Activated CD4-positive, CD25-positive, alpha-beta regulatory T cell treated with anti-CD3 and anti-CD28 coated beads, Interleukin-2, amount 50 U/mL, for 72 hours (primary cell): ENCODE data around the gene OR5AC2.

ENCODE experiments used
- DNase-seq: peaks from one replicate; pipeline ENCODE4 v3.0.0; 2021

OR5AC2 gene, protein sequence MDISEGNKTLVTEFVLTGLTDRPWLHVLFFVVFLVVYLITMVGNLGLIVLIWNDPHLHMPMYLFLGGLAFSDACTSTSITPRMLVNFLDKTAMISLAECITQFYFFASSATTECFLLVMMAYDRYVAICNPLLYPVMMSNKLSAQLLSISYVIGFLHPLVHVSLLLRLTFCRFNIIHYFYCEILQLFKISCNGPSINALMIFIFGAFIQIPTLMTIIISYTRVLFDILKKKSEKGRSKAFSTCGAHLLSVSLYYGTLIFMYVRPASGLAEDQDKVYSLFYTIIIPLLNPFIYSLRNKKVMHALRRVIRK

DNA sequence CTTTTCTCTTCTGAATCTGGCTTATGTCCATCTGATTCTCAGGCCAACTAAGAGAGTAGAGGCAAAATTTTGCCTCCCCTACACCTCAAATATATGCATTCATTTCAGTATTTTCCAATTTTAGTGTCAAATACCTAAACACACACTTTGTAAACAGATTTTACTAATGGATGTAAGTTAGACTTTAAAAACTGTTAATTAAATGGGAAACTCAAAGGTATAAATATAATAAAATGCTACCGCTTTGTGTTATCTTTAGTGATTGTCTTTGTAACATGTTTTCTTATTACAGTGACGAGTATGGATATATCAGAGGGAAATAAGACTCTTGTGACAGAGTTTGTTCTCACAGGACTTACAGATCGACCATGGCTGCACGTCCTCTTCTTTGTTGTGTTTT, at the start of gene OR5AC2:
Gene OR5AC2, plus strand, starts transcription at position 301 of the 400 bp plus-strand sequence. Its CDS starts 0 bp downstream, at position 301.
- no peak for DNase-seq

DNA sequence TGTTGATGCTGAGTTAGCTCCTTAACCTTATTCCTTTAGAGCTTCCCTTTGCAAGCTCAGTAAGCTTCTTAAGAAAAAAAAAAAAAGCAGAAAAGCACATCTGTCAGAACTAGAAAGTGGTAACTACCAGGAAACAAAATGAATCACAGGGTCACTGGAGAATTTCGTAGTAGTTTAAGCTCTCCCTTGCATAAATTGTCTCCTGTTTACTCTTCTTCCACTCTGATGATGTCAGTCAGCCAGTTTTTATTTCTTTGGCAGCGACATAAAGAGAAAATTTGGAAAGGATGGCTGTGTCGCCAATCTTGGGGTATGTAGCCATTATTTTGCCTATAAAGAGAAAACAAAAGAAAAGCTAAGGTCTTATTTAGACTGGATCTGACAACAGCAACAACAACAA, 48.7 kb upstream of the OR5AC2 start:
- no peak for DNase-seq

DNA sequence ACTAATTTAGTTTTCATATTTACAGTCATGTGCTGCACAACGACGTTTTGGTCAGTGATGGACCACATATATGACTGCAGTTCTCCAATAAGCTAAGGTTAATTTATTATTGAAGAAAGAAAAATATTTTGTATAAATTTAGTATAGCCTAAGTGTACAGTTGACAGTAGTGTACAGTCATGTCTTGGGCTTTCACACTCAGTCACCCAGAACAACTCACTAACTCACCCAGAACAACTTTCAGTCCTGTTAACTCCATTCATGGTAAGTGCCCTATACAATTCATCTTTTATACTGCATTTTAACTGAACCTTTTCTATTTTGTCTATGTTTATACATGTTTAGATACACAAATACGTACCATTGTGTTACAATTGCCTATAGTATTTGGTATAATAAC, 48.1 kb upstream of the OR5AC2 start:
- DNase-seq: no peak

DNA sequence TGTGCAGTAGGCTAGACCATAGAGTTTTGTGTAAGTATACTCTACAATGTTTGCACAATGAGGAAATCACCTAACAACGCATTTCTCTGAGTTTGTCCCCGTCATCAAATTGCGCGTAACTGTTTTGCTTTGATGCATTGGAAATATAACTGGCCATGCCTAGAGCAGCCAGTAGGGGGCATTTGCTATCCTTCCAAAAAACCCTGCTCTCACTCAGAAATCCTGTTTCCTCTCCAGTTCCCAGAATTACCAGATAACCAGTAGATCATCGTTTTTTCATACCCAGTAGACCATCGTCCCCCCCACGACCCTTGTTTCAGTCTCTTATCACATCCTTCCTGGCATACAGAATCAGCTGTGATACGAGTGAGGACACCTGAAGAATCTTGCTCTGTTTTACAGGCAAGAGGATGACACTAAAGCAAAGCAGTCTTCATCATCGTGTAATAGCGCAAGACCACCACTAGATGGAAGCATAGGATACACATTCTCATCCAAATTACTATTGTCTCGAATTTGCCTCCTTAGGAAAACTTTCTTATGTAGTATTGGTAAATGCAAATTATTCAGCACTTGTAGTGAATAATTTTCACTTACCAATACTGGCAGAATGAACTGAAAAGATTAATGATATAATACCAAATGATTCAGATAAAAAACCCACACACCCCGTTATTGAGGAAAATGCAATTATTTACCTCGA, 47.5 kb upstream of the OR5AC2 start:
- peak; percentile 68 for DNase-seq

DNA sequence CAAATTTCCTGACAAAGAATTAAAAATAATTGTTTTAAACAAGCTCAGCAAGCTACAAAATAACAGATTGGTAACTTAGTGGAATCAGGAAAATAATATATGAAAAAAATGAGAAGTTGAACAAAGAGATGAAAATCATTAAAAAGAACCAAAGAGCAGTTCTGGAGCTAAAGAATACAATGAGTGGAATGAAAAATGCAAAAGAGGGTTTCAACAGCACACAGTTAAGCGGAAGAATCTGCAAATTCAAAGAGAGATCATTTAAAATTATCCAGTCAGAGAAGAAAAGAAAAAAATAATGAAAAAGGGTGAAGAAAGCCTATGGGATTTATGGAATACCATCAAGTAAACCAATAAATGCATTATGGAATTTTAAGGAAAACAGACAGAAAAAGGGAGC, 45.6 kb upstream of the OR5AC2 start:
- no peak for DNase-seq

DNA sequence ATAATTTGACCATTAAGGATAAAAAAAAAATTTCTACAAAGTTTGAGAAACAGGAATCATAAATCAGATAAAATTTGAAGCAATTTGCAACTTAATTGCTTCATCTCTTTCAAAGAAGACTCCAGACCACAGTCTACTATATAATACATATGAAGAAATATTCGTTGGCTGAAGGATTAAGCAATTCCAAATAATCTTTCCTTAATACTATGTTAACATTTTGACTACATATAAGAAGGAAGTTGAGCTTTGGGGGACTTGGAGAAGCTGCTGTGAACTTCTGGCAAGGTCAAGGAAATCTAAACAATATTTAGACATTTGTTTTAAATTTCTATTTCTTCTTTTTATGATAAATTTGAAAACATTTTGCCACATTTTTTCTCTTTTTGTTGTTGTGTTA, 38.4 kb upstream of the OR5AC2 start:
- no peak for DNase-seq

DNA sequence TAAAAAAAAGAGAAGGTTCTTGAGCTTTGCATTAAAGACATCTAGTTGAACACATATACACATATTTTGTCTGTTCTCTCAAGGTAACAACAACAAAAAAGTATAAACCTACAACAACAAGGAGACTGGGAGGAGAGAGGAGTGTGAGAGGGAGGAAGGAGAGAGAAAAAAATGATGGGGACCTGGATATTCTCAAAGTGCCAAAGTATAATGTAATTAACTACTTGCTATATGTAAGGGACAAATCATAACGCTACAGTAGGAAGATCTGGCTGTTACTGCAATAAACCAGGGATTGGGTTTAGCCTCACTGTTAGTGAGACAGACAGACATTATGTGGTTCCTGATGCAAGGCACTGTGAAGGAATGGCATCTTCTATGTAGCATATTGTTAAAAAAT, 37.7 kb upstream of the OR5AC2 start:
- DNase-seq: no peak

DNA sequence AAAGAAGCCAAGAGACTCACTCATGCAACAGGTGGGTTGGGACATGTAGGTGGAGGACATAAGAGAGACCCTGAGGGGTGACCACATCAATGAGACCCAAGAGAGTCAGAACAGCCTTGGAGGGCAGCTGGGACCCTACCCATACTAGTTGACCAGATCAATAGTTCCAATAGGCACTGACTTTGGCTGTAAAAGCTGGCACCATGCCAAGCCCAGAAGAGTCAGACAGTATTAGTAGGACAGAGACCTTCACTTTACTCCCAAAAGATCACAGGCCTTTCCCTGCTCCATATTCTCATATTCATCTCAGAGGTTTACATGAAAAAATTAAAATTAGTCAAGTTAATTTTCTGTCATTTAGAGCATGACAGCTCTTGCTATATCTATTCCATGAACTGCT, 30.9 kb upstream of the OR5AC2 start:
- DNase-seq: no peak

DNA sequence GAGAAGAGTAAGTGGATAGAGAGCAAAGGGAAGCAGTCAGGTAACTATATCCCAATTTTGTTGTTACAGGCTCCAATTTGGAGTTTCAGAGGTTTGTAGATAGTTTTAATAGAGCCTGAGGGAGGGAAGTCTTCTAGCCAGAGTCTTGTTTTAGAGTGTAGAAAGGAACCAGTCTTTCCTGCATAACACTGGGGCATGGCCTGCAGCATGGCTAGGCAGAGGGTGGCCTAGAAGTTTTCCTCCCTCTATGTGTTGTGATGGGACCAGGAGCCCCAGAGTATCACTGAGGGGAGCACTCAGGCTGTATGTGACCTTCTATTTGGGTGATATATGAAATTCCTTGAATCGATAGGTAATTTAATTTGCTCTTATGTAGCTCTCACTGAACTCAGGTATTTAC, 29.3 kb upstream of the OR5AC2 start:
- no peak for DNase-seq

DNA sequence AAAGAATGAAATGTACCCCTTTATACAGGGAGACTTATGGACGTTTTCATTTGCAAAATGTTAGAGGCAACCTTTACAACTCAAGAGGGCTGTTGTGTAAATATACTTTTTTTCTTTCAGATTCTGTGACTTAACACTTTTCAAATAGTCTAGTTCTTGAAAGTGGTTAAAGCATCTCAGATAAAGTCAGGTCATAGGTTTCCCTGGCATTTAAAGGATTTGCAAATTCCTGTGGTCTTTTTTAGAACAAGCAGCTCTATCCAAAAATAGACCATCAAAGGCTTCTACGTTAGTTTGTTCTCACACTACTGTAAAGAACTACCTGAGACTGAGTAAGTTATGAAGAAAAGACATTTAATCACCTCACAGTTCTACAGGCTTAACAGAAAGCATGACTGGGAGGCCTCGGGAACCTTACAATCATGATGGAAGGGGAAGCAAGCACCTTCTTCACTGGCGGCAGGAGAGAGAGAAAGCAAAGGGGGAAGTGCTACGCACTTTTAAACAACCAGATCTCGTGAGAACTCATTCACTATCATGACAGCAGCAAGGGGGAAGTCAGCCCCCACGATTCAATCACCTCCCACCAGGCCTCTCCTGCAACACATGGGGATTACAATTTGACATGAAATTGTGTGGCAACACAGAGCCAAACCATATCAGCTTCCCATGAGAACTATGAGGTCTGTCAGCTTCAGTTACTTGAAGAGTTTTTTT, 28.6 kb upstream of the OR5AC2 start:
- DNase-seq: no peak

DNA sequence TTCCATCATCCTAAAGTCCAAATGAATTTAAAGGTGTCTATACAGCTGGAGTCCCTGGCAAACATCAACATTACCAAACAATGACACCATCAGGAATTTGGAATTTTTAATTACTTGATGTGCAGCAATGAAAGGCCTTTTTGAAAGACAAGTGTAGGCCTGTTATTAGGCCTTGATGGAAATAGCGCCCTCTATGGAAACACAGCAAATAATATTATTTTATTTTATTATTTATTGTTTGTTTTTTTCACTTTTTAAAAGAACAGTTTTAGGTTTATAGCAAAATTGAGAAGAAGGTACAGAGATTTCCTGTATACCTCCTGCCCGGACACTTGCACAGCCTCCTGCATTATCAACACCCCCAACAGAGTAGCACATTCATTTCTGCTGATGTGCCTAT, 18.1 kb upstream of the OR5AC2 start:
- DNase-seq: no peak

DNA sequence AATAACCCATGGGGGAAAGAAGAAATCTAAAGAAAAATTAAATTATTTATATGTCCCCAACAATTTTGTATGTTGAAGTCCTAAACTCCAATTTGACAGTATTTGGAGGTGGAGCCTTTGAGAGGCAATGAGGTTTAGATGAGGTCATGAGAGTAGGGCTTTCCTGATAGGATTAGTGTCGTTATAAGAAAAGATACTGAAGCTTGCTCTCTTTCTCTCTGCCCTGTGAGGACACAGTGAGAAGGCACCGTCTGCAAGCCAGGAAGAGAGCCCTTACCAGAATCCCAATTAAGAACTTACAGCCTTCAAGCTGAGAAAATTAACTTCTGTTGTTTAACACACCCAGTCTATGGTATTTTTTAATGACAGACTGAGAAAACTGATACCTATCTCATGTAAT, 16.1 kb upstream of the OR5AC2 start:
- no peak for DNase-seq

DNA sequence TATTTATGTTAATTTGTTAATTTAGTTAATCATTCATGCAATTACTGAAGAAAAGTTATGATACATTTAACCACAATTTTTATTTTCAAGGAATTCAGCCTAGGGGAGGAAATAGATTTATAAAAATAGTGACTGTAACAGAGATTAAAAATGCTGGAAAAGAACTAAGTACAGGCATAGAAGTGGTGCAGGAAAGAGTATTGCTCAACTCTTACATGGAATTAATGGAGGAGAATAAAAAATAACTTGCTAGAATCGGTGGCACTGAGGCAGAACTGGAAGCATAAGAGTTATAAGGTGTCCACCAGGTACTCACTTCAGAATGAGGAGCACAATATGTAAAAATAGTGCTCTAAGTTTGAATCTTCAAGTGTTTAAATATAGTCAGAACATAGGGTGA, 13.5 kb upstream of the OR5AC2 start:
- no peak for DNase-seq

DNA sequence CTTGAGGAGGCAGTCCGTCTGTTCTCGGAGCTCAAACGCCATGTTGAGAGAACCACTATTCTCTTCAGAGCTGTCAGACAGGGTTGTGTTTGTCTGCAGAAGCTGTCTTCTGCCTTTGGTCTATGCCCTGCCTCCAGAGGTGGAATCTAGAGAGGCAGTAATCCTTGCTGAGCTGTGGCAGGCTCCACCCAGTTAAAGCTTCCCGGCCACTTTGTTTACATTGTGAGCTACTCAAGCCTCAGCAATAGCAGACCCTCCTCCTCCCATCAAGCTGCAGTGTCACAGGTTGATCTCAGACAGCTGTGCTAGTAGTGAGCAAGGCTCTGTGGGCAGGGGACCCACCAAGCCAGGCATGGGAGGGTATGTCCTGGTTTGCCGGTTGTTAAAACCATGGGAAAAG, 8.9 kb downstream of the OR5AC2 start:
- no peak for DNase-seq

DNA sequence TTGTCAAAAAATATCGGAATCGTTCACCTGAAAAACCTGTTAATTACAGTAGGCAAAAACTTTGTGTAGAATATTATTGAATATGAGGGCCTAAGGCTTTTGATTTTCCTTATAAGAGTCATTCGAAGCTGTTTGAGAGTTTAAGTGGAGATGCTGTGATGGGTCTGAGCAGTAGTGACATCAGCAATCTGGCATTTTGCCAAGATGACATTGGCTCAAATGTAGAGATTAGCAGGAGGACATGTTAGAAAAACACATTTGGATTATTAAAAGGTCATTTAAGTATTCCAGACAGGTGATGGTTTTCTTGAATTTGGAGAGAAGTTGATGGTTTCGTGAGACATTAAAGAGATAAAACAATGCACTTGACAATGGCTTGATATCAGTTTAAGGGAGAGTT, 12.9 kb downstream of the OR5AC2 start:
- DNase-seq: no peak

DNA sequence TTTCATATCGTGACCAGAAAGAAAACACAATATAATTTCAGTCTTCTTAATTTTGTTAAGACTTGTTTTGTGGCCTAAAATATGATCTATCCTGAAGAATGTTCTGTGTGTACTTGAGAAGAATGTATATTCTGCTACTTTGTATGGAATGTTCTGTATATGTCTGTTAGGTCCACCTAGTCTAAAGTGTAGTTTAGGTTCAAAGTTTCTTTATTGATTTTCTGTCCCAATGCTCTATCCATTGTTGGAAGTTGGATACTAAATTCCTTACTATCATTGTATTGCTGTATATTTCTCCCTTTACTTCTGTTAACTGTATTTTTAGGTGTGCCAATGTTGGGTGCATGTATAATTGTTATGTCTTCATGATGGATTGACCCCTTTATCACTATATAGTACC, 21.2 kb downstream of the OR5AC2 start:
- DNase-seq: no peak

DNA sequence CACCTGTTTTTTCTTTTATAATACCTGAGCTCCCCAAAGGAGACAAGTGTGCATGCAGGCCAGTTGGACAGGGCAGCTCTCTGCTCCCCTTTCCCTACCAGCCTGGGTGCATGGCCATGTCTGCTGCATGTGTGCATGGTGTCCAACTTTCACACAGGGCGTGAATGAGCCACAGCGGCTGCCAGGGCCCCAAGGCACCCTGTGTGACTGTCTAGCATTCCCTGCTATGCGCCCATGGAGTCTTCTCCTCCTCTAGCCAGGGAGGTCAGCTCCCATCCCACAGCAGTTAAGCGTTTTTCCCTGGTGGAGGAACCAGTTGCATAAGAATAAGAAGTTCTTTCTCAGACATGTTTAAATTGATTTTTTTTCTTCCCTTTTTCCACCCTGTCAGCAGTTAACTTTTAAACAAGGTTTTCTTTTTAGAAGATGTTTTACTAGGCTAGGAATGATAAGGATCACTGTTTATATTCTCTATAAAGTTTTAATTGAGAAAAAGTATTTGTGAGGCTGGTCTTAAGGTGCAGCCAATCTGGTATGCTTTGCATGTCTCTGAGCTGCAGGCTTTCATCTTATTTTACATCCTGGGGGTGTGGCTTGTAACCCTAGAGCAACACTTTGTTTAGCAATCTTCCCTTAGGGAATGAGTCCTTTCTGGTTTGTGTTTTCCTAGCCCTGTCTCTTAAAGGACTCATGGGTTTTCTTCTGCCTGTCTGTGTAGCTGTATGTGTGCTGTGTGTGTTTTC, 23.0 kb downstream of the OR5AC2 start:
- no peak for DNase-seq

DNA sequence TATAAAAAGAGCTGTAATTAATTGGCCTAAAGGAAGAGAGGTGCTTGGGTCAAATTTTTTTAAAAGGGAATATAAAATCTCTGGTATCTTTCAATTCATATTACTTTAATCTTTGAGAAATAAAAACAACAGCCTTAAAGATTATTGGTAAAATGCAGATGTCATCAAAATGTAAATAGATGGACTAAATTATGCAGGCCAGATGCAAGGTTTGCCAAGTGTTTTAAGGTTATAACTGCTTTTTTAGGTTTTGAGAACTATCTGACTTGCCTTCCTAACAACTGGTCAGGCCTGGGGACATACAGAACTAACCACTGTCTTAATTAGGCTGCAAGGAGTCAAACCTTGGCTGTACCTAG, 23.6 kb downstream of the OR5AC2 start:
- DNase-seq: no peak

DNA sequence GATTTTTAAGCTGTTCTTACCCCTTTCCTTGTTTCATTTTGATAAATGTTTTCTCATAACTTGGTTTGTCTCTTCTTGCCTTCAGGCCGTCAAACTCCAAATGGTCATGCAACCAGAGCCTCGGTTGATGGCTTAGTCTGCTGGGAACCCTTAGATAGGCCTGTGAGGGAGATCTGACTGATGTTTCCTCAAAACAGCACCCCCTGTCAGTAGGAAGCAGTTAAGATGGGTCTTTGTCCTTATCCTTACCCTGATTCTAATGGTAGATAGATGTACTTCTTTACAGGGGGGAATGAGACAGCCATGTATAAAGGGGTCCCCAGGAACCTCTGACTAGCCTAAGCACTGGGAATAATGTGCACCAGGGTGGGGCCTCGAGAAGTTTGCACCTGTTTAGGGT, 27.3 kb downstream of the OR5AC2 start:
- DNase-seq: no peak

DNA sequence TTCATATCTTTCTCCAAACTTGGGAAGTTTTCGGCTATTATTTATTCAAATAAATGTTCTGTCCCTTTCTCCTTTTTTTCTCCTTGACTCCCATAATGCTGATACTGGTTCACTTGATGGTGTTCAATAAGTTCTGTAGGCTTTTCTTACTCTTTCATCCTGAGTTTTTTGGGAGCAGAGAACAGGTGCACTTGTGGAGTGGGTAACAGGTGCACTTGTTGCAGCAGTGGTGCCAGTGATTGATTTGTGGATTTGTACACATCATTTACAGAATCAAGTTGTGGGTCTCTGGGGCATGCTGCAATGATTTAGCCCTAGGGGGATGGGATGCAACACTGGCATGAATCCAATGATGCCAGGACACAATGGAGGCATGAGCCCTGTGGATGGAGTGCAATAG, 28.7 kb downstream of the OR5AC2 start:
- DNase-seq: no peak

DNA sequence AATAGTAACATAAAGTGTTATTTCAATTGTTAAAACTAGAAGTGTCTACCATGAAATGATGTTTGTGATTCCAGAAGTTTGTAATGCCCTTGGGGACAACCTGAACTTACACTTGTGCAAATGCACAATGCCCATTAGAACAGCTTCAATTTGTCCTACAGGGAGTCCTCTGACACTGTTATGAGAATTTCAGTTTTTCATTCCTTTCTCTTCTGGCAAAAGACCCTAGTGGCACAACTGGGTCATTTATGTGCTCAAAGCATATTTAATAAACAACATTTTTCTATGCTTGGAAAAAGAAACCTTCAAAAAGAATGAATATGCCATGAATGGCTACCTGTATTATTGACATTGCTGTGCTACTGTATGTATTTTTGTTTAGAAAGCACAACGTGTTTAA, 43.4 kb downstream of the OR5AC2 start, which contains the start of gene OR5H1:
Gene OR5H1, plus strand, starts transcription at position 301 of the 400 bp plus-strand sequence. CDS start 1,977 bp downstream, outside the sequence.
- no peak for DNase-seq

DNA sequence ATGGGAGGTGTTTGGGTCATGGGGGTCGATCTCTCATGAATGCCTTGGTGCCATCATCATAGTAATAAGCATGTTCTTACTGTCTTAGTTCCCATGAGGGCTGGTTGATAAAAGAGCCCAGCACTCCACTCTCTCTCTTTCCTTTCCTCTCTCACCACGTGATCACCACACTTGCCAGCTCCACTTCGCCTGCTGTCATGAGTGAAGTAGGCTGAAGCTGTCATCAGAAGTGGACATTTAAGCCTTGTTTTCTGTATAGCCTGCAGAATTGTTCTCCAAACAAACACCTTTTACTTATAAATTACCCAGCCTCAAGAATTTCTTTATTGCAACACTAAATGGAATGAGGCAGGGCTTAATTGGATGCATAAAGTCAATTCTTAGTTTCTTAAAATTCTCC, 49.7 kb downstream of the OR5AC2 start:
- DNase-seq: no peak
